ENCODE data around the gene SRP9.

- TF ChIP-seq POLR2AphosphoS5 (IDR thresholded peaks at IDR 0.05; ENCODE audit: low read depth, low read length) (no peak), CTCF (IDR thresholded peaks at IDR 0.05) (no peak), SIN3A (IDR thresholded peaks at IDR 0.05; ENCODE audit: borderline replicate concordance, insufficient read depth, low read depth, low read length) (no peak)
These were observed 17.3 kb downstream of the SRP9 start for GRCh38 chr1:225794954-225795353.

All from Panc1 (cell line).